GM12878 (cell line): ENCODE results near the gene CCL3. TPM values are rescaled to one million over a fixed set of nuclear protein-coding genes. Genes with fewer than 3 reads are reported as not detected.

ENCODE experiments used
- ATAC-seq: fragments of 200-7000 bp; cut with Tn5 transposase; 3 replicates; pipeline ENCODE4 v1.9.1; 2020; ENCODE audit warnings: mild to moderate bottlenecking, moderate library complexity
- BruUV-seq: library from RNA; stranded (reverse); fragments of 400-500 nt; replicated peaks from 2 replicates; lab custom pipeline; 2021; lab: Mats Ljungman, UMichigan
- CTCF ChIA-PET: fragments of 300-600 bp; sonication (Branson Sonifier 250); formaldehyde crosslinking; extraction: SDS; loops from one replicate; lab custom pipeline; 2021; ENCODE audit warnings: inconsistent platforms; lab: Yijun Ruan, JAX
- POLR2A ChIA-PET: fragments of 350-600 bp; formaldehyde crosslinking; extraction: SDS; loops from one replicate; lab custom pipeline; 2021; ENCODE audit warnings: inconsistent platforms; lab: Charles Lee
- RAD21 ChIA-PET: fragments of 300-600 bp; sonication (Branson Sonifier 250); formaldehyde crosslinking; loops from one replicate; lab custom pipeline; 2023; ENCODE audit warnings: antibody characterized with exemption; ENCODE audit not compliant: unreplicated experiment; lab: Charles Lee
- SMC1A ChIA-PET: fragments of 300-600 bp; sonication (Branson Sonifier 250); formaldehyde crosslinking; loops from one replicate; lab custom pipeline; 2023; ENCODE audit not compliant: unreplicated experiment, uncharacterized antibody; lab: Charles Lee
- DNase-seq: peaks from one replicate; pipeline ENCODE4 v3.0.0-alpha.2; 2011; ENCODE audit warnings: low read depth, low spot score
- FAIRE-seq: peaks from 3 replicates; lab custom pipeline; 2011; peaks lifted over from hg19 to GRCh38; lab: Jason Lieb, UNC
- H2AFZ ChIP-seq: 2 replicates; pipeline ENCODE4 v1.6.0; 2011; ENCODE audit warnings: low read depth, low read length, control low read depth; ENCODE audit not compliant: control insufficient read depth
- H3K27ac ChIP-seq: 2 replicates; pipeline ENCODE4 v1.5.1; 2011; ENCODE audit warnings: control low read depth; ENCODE audit not compliant: control insufficient read depth, insufficient read depth
- H3K27me3 ChIP-seq, 2 experiments: replicated peaks in 1 of 2; 2 replicates each; pipeline versions ENCODE4 v1.6.0 to v1.6.1; 2011; ENCODE audit warnings: low read length in 1 of 2; ENCODE audit not compliant: control insufficient read depth in 2 of 2, insufficient read depth in 2 of 2
- H3K36me3 ChIP-seq, 2 experiments: 2 replicates each; pipeline ENCODE4 v1.5.1; 2011; ENCODE audit warnings: low read length in 1 of 2; ENCODE audit not compliant: control insufficient read depth in 2 of 2, insufficient read depth in 2 of 2
- H3K4me1 ChIP-seq: 2 replicates; pipeline ENCODE4 v1.6.1; 2011; ENCODE audit warnings: mild to moderate bottlenecking, low read length, moderate library complexity, mixed read lengths; ENCODE audit not compliant: control insufficient read depth, insufficient read depth
- H3K4me2 ChIP-seq: 2 replicates; pipeline ENCODE4 v1.6.0; 2011; ENCODE audit warnings: control low read depth; ENCODE audit not compliant: control insufficient read depth, insufficient read depth
- H3K4me3 ChIP-seq: fragments of 200-600 bp; sonication (generic); 2 replicates; pipeline ENCODE4 v1.5.1; 2016
- H3K79me2 ChIP-seq: 2 replicates; pipeline ENCODE4 v1.6.0; 2011; ENCODE audit warnings: low read length; ENCODE audit not compliant: control insufficient read depth, insufficient read depth
- H3K9ac ChIP-seq: 2 replicates; pipeline ENCODE4 v1.8.0; 2011; ENCODE audit warnings: low read length, control low read depth, mixed read lengths; ENCODE audit not compliant: control insufficient read depth, insufficient read depth
- H3K9me3 ChIP-seq: replicated peaks from 3 replicates; pipeline ENCODE4 v1.5.1; 2011; ENCODE audit warnings: mild to moderate bottlenecking, low read length; ENCODE audit not compliant: control insufficient read depth, insufficient read depth
- H4K20me1 ChIP-seq: 2 replicates; pipeline ENCODE4 v1.6.0; 2011; ENCODE audit not compliant: control insufficient read depth, insufficient read depth
- BHLHE40 ChIP-seq, 2 experiments: fragments of 450-650 bp in 1 of 2; IDR thresholded peaks; 2 replicates each; pipeline ENCODE4 v1.6.1; 2011 to 2017; ENCODE audit warnings: low read depth in 2 of 2, borderline replicate concordance in 1 of 2, improper control_type of control experiment in 1 of 2, low read length in 1 of 2, mild to moderate bottlenecking in 1 of 2
- CEBPZ ChIP-seq: fragments of 150-350 bp; IDR thresholded peaks from 2 replicates; pipeline ENCODE4 v1.6.1; 2016; ENCODE audit warnings: low read depth, low read length
- CREB1 ChIP-seq: IDR thresholded peaks from 2 replicates; pipeline ENCODE4 v1.6.1; 2012; ENCODE audit warnings: low read depth, mild to moderate bottlenecking, inconsistent platforms
- DPF2 ChIP-seq: fragments of 450-650 bp; IDR thresholded peaks from 2 replicates; pipeline ENCODE4 v1.6.1; 2017; ENCODE audit warnings: mild to moderate bottlenecking
- EP300 ChIP-seq, 2 experiments: fragments of 150-350 bp in 1 of 2; IDR thresholded peaks; 2 replicates each; pipeline ENCODE4 v1.6.1; 2011 to 2012; ENCODE audit warnings: low read depth in 2 of 2, low read length in 2 of 2, borderline replicate concordance in 1 of 2, improper control_type of control experiment in 1 of 2, inconsistent platforms in 1 of 2; ENCODE audit not compliant: control insufficient read depth in 1 of 2
- IKZF1 ChIP-seq: fragments of 450-650 bp; conservative IDR thresholded peaks from 2 replicates; pipeline ENCODE4 v1.6.1; 2017; ENCODE audit warnings: antibody characterized with exemption, mild to moderate bottlenecking
- IRF4 ChIP-seq: IDR thresholded peaks from 2 replicates; pipeline ENCODE4 v1.6.1; 2011; ENCODE audit warnings: low read depth, low read length
- MEF2A ChIP-seq: IDR thresholded peaks from 2 replicates; pipeline ENCODE4 v1.6.1; 2011; ENCODE audit warnings: low read depth, mild to moderate bottlenecking, low read length, moderate library complexity; ENCODE audit not compliant: insufficient read depth
- MEF2B ChIP-seq: fragments of 450-650 bp; IDR thresholded peaks from 2 replicates; pipeline ENCODE4 v1.6.1; 2018; ENCODE audit warnings: mild to moderate bottlenecking, moderate library complexity; ENCODE audit not compliant: partially characterized antibody, poor library complexity, severe bottlenecking
- MTA2 ChIP-seq: fragments of 450-650 bp; IDR thresholded peaks from 2 replicates; pipeline ENCODE4 v1.6.1; 2016; ENCODE audit warnings: low read depth, mild to moderate bottlenecking, moderate library complexity
- NFIC ChIP-seq: IDR thresholded peaks from 2 replicates; pipeline ENCODE4 v1.6.1; 2012; ENCODE audit warnings: low read depth, mild to moderate bottlenecking, inconsistent platforms, low read length, moderate library complexity
- PAX5 ChIP-seq: IDR thresholded peaks from 2 replicates; pipeline ENCODE4 v1.6.1; 2011; ENCODE audit warnings: low read depth, low read length, borderline replicate concordance
- RCOR1 ChIP-seq: conservative IDR thresholded peaks from 2 replicates; pipeline ENCODE4 v1.6.1; 2012; ENCODE audit warnings: low read depth, low read length, improper control_type of control experiment
- RELA ChIP-seq: fragments of 450-650 bp; IDR thresholded peaks from 2 replicates; pipeline ENCODE4 v1.8.0; 2014; ENCODE audit warnings: borderline replicate concordance; ENCODE audit not compliant: partially characterized antibody
- RELB ChIP-seq: fragments of 450-650 bp; IDR thresholded peaks from 2 replicates; pipeline ENCODE4 v1.6.1; 2017; ENCODE audit warnings: low read depth, mild to moderate bottlenecking, moderate library complexity
- SMC3 ChIP-seq: IDR thresholded peaks from 2 replicates; pipeline ENCODE4 v1.6.1; 2011; ENCODE audit warnings: low read length, improper control_type of control experiment, borderline replicate concordance
- SPI1 ChIP-seq: IDR thresholded peaks from 2 replicates; pipeline ENCODE4 v1.6.1; 2011; ENCODE audit warnings: low read depth, mild to moderate bottlenecking, low read length, moderate library complexity, borderline replicate concordance; ENCODE audit not compliant: insufficient read depth
- WGBS: methylation state at CpG from one replicate; pipeline ENCODE4 v1.1.6; 2016; ENCODE audit warnings: low lambda C conversion rate; ENCODE audit not compliant: insufficient replicate concordance, insufficient coverage; ENCODE audit errors: missing lambda C conversion rate; 5-methylcytosine and 5-hydroxymethylcytosine counted together
- in situ Hi-C: fragments of 300-500 bp; cut with MboI; formaldehyde crosslinking; loops from 9 replicates; pipeline ENCODE4 v1.14.3; 2018; ENCODE audit warnings: mixed read lengths
- intact Hi-C: fragments of 100-400 bp; cut with micrococcal nuclease; formaldehyde crosslinking; loops from one replicate; pipeline ENCODE4 v1.14.2; 2022; ENCODE audit not compliant: unreplicated experiment
- polyA plus RNA-seq, 11 experiments: library from polyadenylated mRNA; depleted of rRNA in 4 of 11; unstranded in 6 of 11; stranded (reverse) in 5 of 11; fragments of >200 nt; fragmentation: Nextera tagmentation in 4 of 11; fragmentation: Illumina TruSeq in 1 of 11; extraction: Ambion mirVana in 4 of 11; extraction: Trizol in 1 of 11; gene quantifications; 1 replicate in 1 of 11; 2 replicates in 10 of 11; pipeline versions ENCODE4 v1.2.1 to v1.2.3, GENCODE V29; 2011 to 2016; ENCODE audit warnings: inconsistent platforms in 2 of 11, missing spikeins in 2 of 11, low read depth in 1 of 11
- total RNA-seq, 4 experiments: library from RNA; depleted of rRNA in 3 of 4; stranded (reverse); fragments of >200 nt in 3 of 4; fragmentation: Illumina TruSeq in 1 of 4; extraction: Trizol in 1 of 4; gene quantifications; 2 replicates each; pipeline versions ENCODE4 v1.2.1 to v1.2.3, GENCODE V29; 2013 to 2021

CCL3 gene
- total and polyA plus RNA-seq, 10 of the 15 experiments (the other 5 are each of a cell fraction or from before 2014, with no cell fraction given), result 96.5 to 1,488 (median 199) TPM

GRCh38 chr17:36127199-36127893, 37.4 kb upstream of the CCL3 start:
- FAIRE-seq, result no peak
- Histone ChIP-seq H3K4me2 (peak overlapping the region; percentile 63; the same call in 1 of the 2 replicates), H3K4me3 (no peak overlapping the region), H3K36me3 (no peaks in the 10 kb centered on the region), H2AFZ (peak overlapping the region; percentile 40), H3K27me3 (no peaks in the 10 kb centered on the region), H4K20me1 (no peaks in the 10 kb centered on the region), H3K9me3 (peaks cover 18% of the 10 kb centered on the region), H3K4me1 (peaks cover 24% of the 10 kb centered on the region), H3K9ac (no peak overlapping the region), H3K79me2 (no peaks in the 10 kb centered on the region), H3K27ac (peak overlapping the region; percentile 45)
- ChIA-PET CTCF (interaction anchor here (0.7 to 2.7 kb wide), 8 partner anchors 9 to 56 kb away, joined by 3 to 9 read pairs (median 4); no protein-coding TSS in a partner anchor), RAD21 (interaction anchor here (1.1 to 4.5 kb wide), 7 partner anchors 8 to 157 kb away, joined by 3 to 28 read pairs (median 4); partner anchors contain the start of genes CCL3 and CCL4), SMC1A (interaction anchor here (0.7 to 11.5 kb wide), 11 partner anchors 7 to 358 kb away, joined by 3 to 128 read pairs (median 5); partner anchors contain the start of genes CCL3 and CCL4), POLR2A (interaction anchor here (1.4 to 4.4 kb wide), 2 partner anchors 8 to 10 kb away, joined by 7 to 16 read pairs; no protein-coding TSS in a partner anchor)
- no TSS peak for BruUV-seq
- in situ Hi-C loops, result loop anchor here (25.0 kb wide), 1 partner anchor 360 kb away; the partner anchor contains the start of gene ZNHIT3
- peak; percentile 71 for DNase-seq
- intact Hi-C loops, result no loop called here
- WGBS, result 9% methylated on average over 7 of the region's 7 CpGs
- ATAC-seq, result peak; percentile 81
- peak; percentile 61 for TF ChIP-seq MTA2
- TF ChIP-seq BHLHE40 (IDR thresholded peaks at IDR 0.05; ENCODE audit: borderline replicate concordance in 1 of 2, low read depth in 2 of 2, low read length in 1 of 2), result peak in 1 of 2 experiments; percentile 15; a peak in 1 of 4 replicates
- 0 out of 2 replicates have a peak, but pooled peaks have one; percentile 26 for TF ChIP-seq RELB
- peak; percentile 53; the same call in 1 of the 2 replicates for TF ChIP-seq NFIC
- peak; percentile 34; the same call in 1 of the 2 replicates for TF ChIP-seq DPF2
- no peak for TF ChIP-seq SMC3
- peak; percentile 94 for TF ChIP-seq MEF2B
- TF ChIP-seq PAX5, result peak; percentile 40; the same call in 1 of the 2 replicates
- TF ChIP-seq IKZF1, result peak; percentile 82
- 0 out of 2 replicates have a peak, but pooled peaks have one; percentile 45 for TF ChIP-seq MEF2A
- TF ChIP-seq IRF4, result peak; percentile 46; the same call in 1 of the 2 replicates
- TF ChIP-seq EP300 (IDR thresholded peaks at IDR 0.05; ENCODE audit: borderline replicate concordance in 1 of 2, control insufficient read depth in 1 of 2, low read depth in 2 of 2, low read length in 2 of 2), result peak in 1 of 2 experiments; percentile 36; a peak in 1 of 4 replicates
- no peak for TF ChIP-seq RELA
- no peak for TF ChIP-seq CEBPZ
- peak; percentile 83 for TF ChIP-seq SPI1
- 0 out of 2 replicates have a peak, but pooled peaks have one; percentile 15 for TF ChIP-seq CREB1
- no peak for TF ChIP-seq RCOR1
